GM12878 (cell line): ENCODE results near the gene NEMP2. TPM values are rescaled to one million over a fixed set of nuclear protein-coding genes. Genes with fewer than 3 reads are reported as not detected.

Source experiments
- ATF2 ChIP-seq: IDR thresholded peaks from 2 replicates; pipeline ENCODE4 v1.6.1; 2012; ENCODE audit warnings: low read length, inconsistent platforms
- HDAC6 ChIP-seq: fragments of 200-600 bp; sonication (generic); IDR thresholded peaks from one replicate; pipeline ENCODE4 v1.8.0; 2017; ENCODE audit warnings: antibody characterized with exemption; ENCODE audit not compliant: unreplicated experiment
- MYC ChIP-seq: IDR thresholded peaks from 2 replicates; pipeline ENCODE4 v1.6.1; 2011; ENCODE audit warnings: mild to moderate bottlenecking, low read length, moderate library complexity, inconsistent platforms; ENCODE audit not compliant: insufficient read depth, insufficient replicate concordance, insufficient read length, severe bottlenecking
- ZBED1 ChIP-seq: IDR thresholded peaks from 2 replicates; pipeline ENCODE4 v1.6.1; 2016; ENCODE audit warnings: borderline replicate concordance
- polyA plus RNA-seq, 11 experiments: library from polyadenylated mRNA; depleted of rRNA in 4 of 11; unstranded in 6 of 11; stranded (reverse) in 5 of 11; fragments of >200 nt; fragmentation: Nextera tagmentation in 4 of 11; fragmentation: Illumina TruSeq in 1 of 11; extraction: Ambion mirVana in 4 of 11; extraction: Trizol in 1 of 11; gene quantifications; 1 replicate in 1 of 11; 2 replicates in 10 of 11; pipeline versions ENCODE4 v1.2.1 to v1.2.3, GENCODE V29; 2011 to 2016; ENCODE audit warnings: inconsistent platforms in 2 of 11, missing spikeins in 2 of 11, low read depth in 1 of 11
- total RNA-seq, 4 experiments: library from RNA; depleted of rRNA in 3 of 4; stranded (reverse); fragments of >200 nt in 3 of 4; fragmentation: Illumina TruSeq in 1 of 4; extraction: Trizol in 1 of 4; gene quantifications; 2 replicates each; pipeline versions ENCODE4 v1.2.1 to v1.2.3, GENCODE V29; 2013 to 2021
- TF ChIP-seq, protein P1 (sequence below): IDR thresholded peaks from 2 replicates; pipeline ENCODE4 v1.6.1; 2012; ENCODE audit warnings: improper control_type of control experiment, low read depth, low read length; ENCODE audit not compliant: insufficient replicate concordance

Gene NEMP2
- total and polyA plus RNA-seq, 10 of the 15 experiments (the other 5 are each of a cell fraction or from before 2014, with no cell fraction given): 2.3 to 14.0 (median 8.1) TPM

- TF ChIP-seq, protein P1, sequence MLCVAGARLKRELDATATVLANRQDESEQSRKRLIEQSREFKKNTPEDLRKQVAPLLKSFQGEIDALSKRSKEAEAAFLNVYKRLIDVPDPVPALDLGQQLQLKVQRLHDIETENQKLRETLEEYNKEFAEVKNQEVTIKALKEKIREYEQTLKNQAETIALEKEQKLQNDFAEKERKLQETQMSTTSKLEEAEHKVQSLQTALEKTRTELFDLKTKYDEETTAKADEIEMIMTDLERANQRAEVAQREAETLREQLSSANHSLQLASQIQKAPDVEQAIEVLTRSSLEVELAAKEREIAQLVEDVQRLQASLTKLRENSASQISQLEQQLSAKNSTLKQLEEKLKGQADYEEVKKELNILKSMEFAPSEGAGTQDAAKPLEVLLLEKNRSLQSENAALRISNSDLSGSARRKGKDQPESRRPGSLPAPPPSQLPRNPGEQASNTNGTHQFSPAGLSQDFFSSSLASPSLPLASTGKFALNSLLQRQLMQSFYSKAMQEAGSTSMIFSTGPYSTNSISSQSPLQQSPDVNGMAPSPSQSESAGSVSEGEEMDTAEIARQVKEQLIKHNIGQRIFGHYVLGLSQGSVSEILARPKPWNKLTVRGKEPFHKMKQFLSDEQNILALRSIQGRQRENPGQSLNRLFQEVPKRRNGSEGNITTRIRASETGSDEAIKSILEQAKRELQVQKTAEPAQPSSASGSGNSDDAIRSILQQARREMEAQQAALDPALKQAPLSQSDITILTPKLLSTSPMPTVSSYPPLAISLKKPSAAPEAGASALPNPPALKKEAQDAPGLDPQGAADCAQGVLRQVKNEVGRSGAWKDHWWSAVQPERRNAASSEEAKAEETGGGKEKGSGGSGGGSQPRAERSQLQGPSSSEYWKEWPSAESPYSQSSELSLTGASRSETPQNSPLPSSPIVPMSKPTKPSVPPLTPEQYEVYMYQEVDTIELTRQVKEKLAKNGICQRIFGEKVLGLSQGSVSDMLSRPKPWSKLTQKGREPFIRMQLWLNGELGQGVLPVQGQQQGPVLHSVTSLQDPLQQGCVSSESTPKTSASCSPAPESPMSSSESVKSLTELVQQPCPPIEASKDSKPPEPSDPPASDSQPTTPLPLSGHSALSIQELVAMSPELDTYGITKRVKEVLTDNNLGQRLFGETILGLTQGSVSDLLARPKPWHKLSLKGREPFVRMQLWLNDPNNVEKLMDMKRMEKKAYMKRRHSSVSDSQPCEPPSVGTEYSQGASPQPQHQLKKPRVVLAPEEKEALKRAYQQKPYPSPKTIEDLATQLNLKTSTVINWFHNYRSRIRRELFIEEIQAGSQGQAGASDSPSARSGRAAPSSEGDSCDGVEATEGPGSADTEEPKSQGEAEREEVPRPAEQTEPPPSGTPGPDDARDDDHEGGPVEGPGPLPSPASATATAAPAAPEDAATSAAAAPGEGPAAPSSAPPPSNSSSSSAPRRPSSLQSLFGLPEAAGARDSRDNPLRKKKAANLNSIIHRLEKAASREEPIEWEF: no peak
- TF ChIP-seq MYC (no peak), ATF2 (no peak), ZBED1 (no peak), HDAC6 (no peak)
- TF ChIP-seq, all 136 proteins: peak for 0
Observed at GRCh38 chr2:190505696-190506095, 28.8 kb downstream of the NEMP2 start (continued).
